Ovary (tissue), 3 donors: ENCODE data around the gene TAF8.

Experiments
- CTCF ChIP-seq, 3 donors: fragments of 450-650 bp in 2 of 3; fragments of 200-600 bp in 1 of 3; IDR thresholded peaks; one replicate each; pipeline versions ENCODE4 v1.5.1 to v1.8.0; 2016 to 2022; ENCODE audit warnings: antibody characterized with exemption in 3 of 3, mild to moderate bottlenecking in 1 of 3
- POLR2A ChIP-seq: fragments of 450-650 bp; IDR thresholded peaks from one replicate; pipeline ENCODE4 v1.6.1; 2017; ENCODE audit warnings: antibody characterized with exemption, mild to moderate bottlenecking, moderate library complexity
- donor health status: DM: no; HTN: no; CAD: no.

- TF ChIP-seq CTCF (IDR thresholded peaks at IDR 0.05) (no peak), POLR2A (no peak)
Measured at GRCh38 chr6:42129360-42129676, 79.0 kb downstream of the TAF8 start.
